Activated T-helper 17 cell treated with anti-CD3 and anti-CD28 coated beads, Interleukin-2, amount 50 U/mL, for 72 hours (primary cell): ENCODE results near the gene OR7D2. TPM values are rescaled to one million over a fixed set of nuclear protein-coding genes. Genes with fewer than 3 reads are reported as not detected.
"Not testable (repeated sequence)": the region's sequence is repeated elsewhere in the genome, so short reads cannot be mapped to it uniquely, and the experiment has no call there.

Source experiments
- ATAC-seq: fragments of 150-1000 bp; cut with Tn5 transposase; replicated peaks from 2 replicates; pipeline ENCODE4 v1.10.0; 2021; ENCODE audit warnings: mild to moderate bottlenecking, moderate library complexity
- H3K27ac Mint-ChIP-seq: one replicate; pipeline ENCODE4 v1.8.0; 2022; ENCODE audit warnings: mixed read lengths
- H3K27me3 Mint-ChIP-seq: one replicate; pipeline ENCODE4 v1.8.0; 2022; ENCODE audit warnings: mixed read lengths
- H3K36me3 Mint-ChIP-seq: one replicate; pipeline ENCODE4 v1.8.0; 2022; ENCODE audit warnings: low read depth, mild to moderate bottlenecking, mixed read lengths
- H3K4me1 Mint-ChIP-seq: one replicate; pipeline ENCODE4 v1.8.0; 2022; ENCODE audit warnings: mixed read lengths
- H3K4me3 Mint-ChIP-seq: one replicate; pipeline ENCODE4 v1.8.0; 2022; ENCODE audit warnings: mild to moderate bottlenecking, mixed read lengths
- H3K9me3 Mint-ChIP-seq: one replicate; pipeline ENCODE4 v1.8.0; 2022; ENCODE audit warnings: mixed read lengths
- total RNA-seq, 2 donors: library from RNA; stranded (reverse); gene quantifications; one replicate each; pipeline ENCODE4 v1.2.3, GENCODE V29; 2022

Gene OR7D2
- total RNA-seq, 2 donors from 2014 or later: 0.11 TPM; not detected in 1

- Mint-ChIP-seq H3K4me3 (no peak overlapping the region), H3K9me3 (no peaks in the 10 kb centered on the region), H3K4me1 (no peaks in the 10 kb centered on the region), H3K27ac (no peak overlapping the region), H3K27me3 (no peaks in the 10 kb centered on the region), H3K36me3 (peaks cover 78% of the 10 kb centered on the region)
- no peak for ATAC-seq
Measured at GRCh38 chr19:9165261-9165660, 13.5 kb upstream of the OR7D2 start.

GRCh38 chr19:9166846-9167245 is 11.9 kb upstream of the OR7D2 start:
- H3K9me3 Mint-ChIP-seq: no peaks in the 10 kb centered on the region

GRCh38 chr19:9171393-9171991 is 7.3 kb upstream of the OR7D2 start:
- Mint-ChIP-seq H3K9me3 (no peaks in the 10 kb centered on the region), H3K36me3 (peaks cover 15% of the 10 kb centered on the region), H3K4me3 (no peak overlapping the region), H3K4me1 (no peaks in the 10 kb centered on the region), H3K27ac (no peak overlapping the region), H3K27me3 (no peaks in the 10 kb centered on the region)
- ATAC-seq: no peak

More at GRCh38 chr19:9166846-9167245, 11.9 kb upstream of the OR7D2 start:
- ATAC-seq: no peak
- H3K27me3 Mint-ChIP-seq: no peaks in the 10 kb centered on the region
- no peaks in the 10 kb centered on the region for H3K4me1 Mint-ChIP-seq
- H3K4me3 Mint-ChIP-seq: no peak overlapping the region
- H3K27ac Mint-ChIP-seq: no peak overlapping the region
- peaks cover 62% of the 10 kb centered on the region for H3K36me3 Mint-ChIP-seq

GRCh38 chr19:9175326-9175725 is 3.5 kb upstream of the OR7D2 start:
- Mint-ChIP-seq H3K9me3 (no peaks in the 10 kb centered on the region), H3K4me3 (no peak overlapping the region), H3K27ac (no peak overlapping the region), H3K36me3 (no peaks in the 10 kb centered on the region), H3K27me3 (peaks cover 9% of the 10 kb centered on the region), H3K4me1 (no peaks in the 10 kb centered on the region)
- no peak for ATAC-seq

- Mint-ChIP-seq H3K4me1 (no peaks in the 10 kb centered on the region), H3K27me3 (peaks cover 5% of the 10 kb centered on the region)
Measured at GRCh38 chr19:9183000-9183399, 4.2 kb downstream of the OR7D2 start.

GRCh38 chr19:9187191-9187590 is 8.4 kb downstream of the OR7D2 start:
- Mint-ChIP-seq H3K27me3 (peaks cover 17% of the 10 kb centered on the region), H3K36me3 (no peaks in the 10 kb centered on the region), H3K9me3 (no peaks in the 10 kb centered on the region), H3K4me1 (no peaks in the 10 kb centered on the region), H3K4me3 (no peak overlapping the region), H3K27ac (no peak overlapping the region)
- no peak for ATAC-seq

More at GRCh38 chr19:9183000-9183399, 4.2 kb downstream of the OR7D2 start:
- H3K4me3 Mint-ChIP-seq: no peak overlapping the region
- no peaks in the 10 kb centered on the region for H3K36me3 Mint-ChIP-seq
- no peak overlapping the region for H3K27ac Mint-ChIP-seq
- H3K9me3 Mint-ChIP-seq: no peaks in the 10 kb centered on the region
- no peak for ATAC-seq

GRCh38 chr19:9189535-9189934 is 10.8 kb downstream of the OR7D2 start:
- H3K9me3 Mint-ChIP-seq: peaks cover 3% of the 10 kb centered on the region
- no peaks in the 10 kb centered on the region for H3K4me1 Mint-ChIP-seq
- H3K4me3 Mint-ChIP-seq: no peak overlapping the region
- no peak for ATAC-seq
- H3K27ac Mint-ChIP-seq: no peak overlapping the region
- H3K27me3 Mint-ChIP-seq: peaks cover 30% of the 10 kb centered on the region
- H3K36me3 Mint-ChIP-seq: no peaks in the 10 kb centered on the region

- not testable (repeated sequence) for H3K9me3 Mint-ChIP-seq, ATAC-seq, H3K36me3 Mint-ChIP-seq, H3K4me3 Mint-ChIP-seq, H3K4me1 Mint-ChIP-seq, H3K27ac Mint-ChIP-seq
- H3K27me3 Mint-ChIP-seq: peaks cover 23% of the 10 kb centered on the region
Measured at GRCh38 chr19:9198044-9198443, 19.3 kb downstream of the OR7D2 start.

- no peaks in the 10 kb centered on the region for H3K36me3 Mint-ChIP-seq
- no peak overlapping the region for H3K27ac Mint-ChIP-seq
- no peaks in the 10 kb centered on the region for H3K4me1 Mint-ChIP-seq
- peak; percentile 62 for ATAC-seq
- H3K27me3 Mint-ChIP-seq: peaks cover 8% of the 10 kb centered on the region
- peak overlapping the region; percentile 44 for H3K4me3 Mint-ChIP-seq
- H3K9me3 Mint-ChIP-seq: no peaks in the 10 kb centered on the region
Measured at GRCh38 chr19:9205501-9206113, 26.8 kb downstream of the OR7D2 start.

- Mint-ChIP-seq H3K36me3 (no peaks in the 10 kb centered on the region), H3K4me1 (no peaks in the 10 kb centered on the region), H3K4me3 (no peak within 1 kb of the TSS), H3K27me3 (peaks cover 10% of the 10 kb centered on the region), H3K9me3 (peaks cover 5% of the 10 kb centered on the region), H3K27ac (no peak within 1 kb of the TSS)
- no peak for ATAC-seq
Measured at GRCh38 chr19:9219489-9219888, 40.7 kb downstream of the OR7D2 start, which contains the start of gene OR7D4. Gene OR7D4, minus strand, starts transcription at chr19:9219589. Its CDS starts 4,752 bp downstream, at chr19:9214837.

Other genes with a start within 250 kb of the OR7D2 start
- gene MUC16, start 168.6 kb upstream of the OR7D2 start, total RNA-seq: under 1 TPM; 0.02 to 0.21 TPM
- gene OR1M1, start 91.9 kb upstream of the OR7D2 start, total RNA-seq: not detected
- gene OR7G2, start 71.5 kb upstream of the OR7D2 start, total RNA-seq: not detected
- gene OR7G1, start 63.2 kb upstream of the OR7D2 start, total RNA-seq: not detected
- gene OR7G3, start 52.0 kb upstream of the OR7D2 start, total RNA-seq: not detected
- gene ZNF317, start 38.6 kb upstream of the OR7D2 start, total RNA-seq: 10 to 100 TPM; 37.7 to 49.1 TPM
- gene OR7D4, start 40.6 kb downstream of the OR7D2 start, total RNA-seq: not detected
- gene OR7E24, start 72.0 kb downstream of the OR7D2 start, total RNA-seq: not detected
- 1 to 10 TPM; 3.7 to 8.7 TPM for gene ZNF699, start 130.9 kb downstream of the OR7D2 start, total RNA-seq
- 10 to 100 TPM in 1 of 2 donors, 1 to 10 TPM in 1; 3.9 to 14.3 TPM for gene ZNF559, start 145.2 kb downstream of the OR7D2 start, total RNA-seq
- gene ZNF177, start 184.0 kb downstream of the OR7D2 start, total RNA-seq: 1 to 10 TPM in 1 of 2 donors, under 1 TPM in 1; 0.35 to 1.8 TPM